ENCODE results near the gene SERINC4.
"Not testable (repeated sequence)": the region's sequence is repeated elsewhere in the genome, so short reads cannot be mapped to it uniquely, and the experiment has no call there.

SERINC4 gene

GRCh38 chr15:43824302-43825246 is 24.6 kb upstream of the SERINC4 start, which contains the start of gene MFAP1:
Gene MFAP1, minus strand, starts transcription at chr15:43824690. Its CDS starts 121 bp downstream, at chr15:43824569.
- Histone ChIP-seq H3K27ac (replicated peaks) (peak within 1 kb of the TSS; percentile 83), H3K27me3 (ENCODE audit: insufficient read depth, poor library complexity, severe bottlenecking) (no peaks in the 10 kb centered on the region), H3K4me3 (replicated peaks; ENCODE audit: insufficient read depth, low read length) (peak within 1 kb of the TSS; percentile 71)
- DNase-seq (ENCODE audit: low read depth in 1 of 2, low spot score in 1 of 2): peak; percentile 96 to 97
- peak; percentile 63 for TF ChIP-seq REST (IDR thresholded peaks at IDR 0.05; ENCODE audit: insufficient replicate concordance, low read depth)
- no peak for TF ChIP-seq CTCF (IDR thresholded peaks at IDR 0.05; ENCODE audit: insufficient read depth, low read length)
- TF ChIP-seq SPI1 (IDR thresholded peaks at IDR 0.05; ENCODE audit: borderline replicate concordance, low read depth): peak; percentile 23; the same call in 1 of the 2 replicates
- peak; percentile 75 for TF ChIP-seq GABPA (IDR thresholded peaks at IDR 0.05; ENCODE audit: low read depth)
- TF ChIP-seq POLR2AphosphoS5 (IDR thresholded peaks at IDR 0.05; ENCODE audit: low read depth): peak; percentile 89

GRCh38 chr15:43821505-43821904 is 21.5 kb upstream of the SERINC4 start:
- Histone ChIP-seq H3K27ac (replicated peaks) (no peak overlapping the region), H3K27me3 (ENCODE audit: insufficient read depth, poor library complexity, severe bottlenecking) (no peaks in the 10 kb centered on the region), H3K4me3 (replicated peaks; ENCODE audit: insufficient read depth, low read length) (no peak overlapping the region)
- TF ChIP-seq REST (IDR thresholded peaks at IDR 0.05; ENCODE audit: insufficient replicate concordance, low read depth) (no peak), CTCF (IDR thresholded peaks at IDR 0.05; ENCODE audit: insufficient read depth, low read length) (no peak), GABPA (IDR thresholded peaks at IDR 0.05; ENCODE audit: low read depth) (no peak), POLR2AphosphoS5 (IDR thresholded peaks at IDR 0.05; ENCODE audit: low read depth) (no peak)
- DNase-seq (ENCODE audit: low read depth in 1 of 2, low spot score in 1 of 2): no peak

GRCh38 chr15:43815064-43815463 is 15.0 kb upstream of the SERINC4 start:
- not testable (repeated sequence) for DNase-seq (ENCODE audit: low read depth in 1 of 2, low spot score in 1 of 2); H3K4me3 ChIP-seq (replicated peaks; ENCODE audit: insufficient read depth, low read length); H3K27ac ChIP-seq (replicated peaks); H3K27me3 ChIP-seq (ENCODE audit: insufficient read depth, poor library complexity, severe bottlenecking)

GRCh38 chr15:43808960-43809678 is 9.1 kb upstream of the SERINC4 start:
- peak overlapping the region; percentile 29 for H3K27ac ChIP-seq (replicated peaks)
- TF ChIP-seq CTCF (IDR thresholded peaks at IDR 0.05; ENCODE audit: insufficient read depth, low read length) (no peak), POLR2AphosphoS5 (IDR thresholded peaks at IDR 0.05; ENCODE audit: low read depth) (no peak), SPI1 (IDR thresholded peaks at IDR 0.05; ENCODE audit: borderline replicate concordance, low read depth) (peak; percentile 93)
- no peak for DNase-seq (ENCODE audit: low read depth in 1 of 2, low spot score in 1 of 2)

More at GRCh38 chr15:43808960-43809678, 9.1 kb upstream of the SERINC4 start:
- no peaks in the 10 kb centered on the region for H3K27me3 ChIP-seq (ENCODE audit: insufficient read depth, poor library complexity, severe bottlenecking)
- no peak overlapping the region for H3K4me3 ChIP-seq (replicated peaks; ENCODE audit: insufficient read depth, low read length)

Data from HL-60 (cell line).